Measurements from ENCODE around the gene PCSK1N. TPM values are rescaled to one million over a fixed set of nuclear protein-coding genes. Genes with fewer than 3 reads are reported as not detected.

PCSK1N gene
- total RNA-seq, 1 donor = not detected

DNA sequence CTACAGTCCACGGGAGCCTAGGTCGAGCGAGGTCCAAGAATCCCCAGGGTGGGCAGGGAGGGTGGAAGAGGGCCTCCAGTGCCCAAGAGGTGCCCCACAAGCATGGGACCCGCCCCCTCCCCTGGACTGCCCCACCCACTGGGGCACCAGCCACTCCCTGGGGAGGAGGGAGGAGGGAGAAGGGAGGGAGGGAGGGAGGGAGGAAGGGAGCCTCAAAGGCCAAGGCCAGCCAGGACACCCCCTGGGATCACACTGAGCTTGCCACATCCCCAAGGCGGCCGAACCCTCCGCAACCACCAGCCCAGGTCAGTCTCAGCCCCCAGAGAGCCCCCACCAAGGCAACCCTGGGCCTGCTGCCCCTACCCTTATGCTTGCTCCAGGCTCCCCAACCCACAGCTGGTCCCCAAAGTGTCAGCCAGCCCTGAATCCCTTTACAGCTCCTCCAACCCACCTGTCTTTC, 49.0 kb downstream of the PCSK1N start, which contains the start of gene GATA1:
Gene GATA1, plus strand, starts transcription at position 250 of the 460 bp plus-strand sequence. CDS start 4,520 bp downstream, outside the sequence.
- TF ChIP-seq, protein P1, sequence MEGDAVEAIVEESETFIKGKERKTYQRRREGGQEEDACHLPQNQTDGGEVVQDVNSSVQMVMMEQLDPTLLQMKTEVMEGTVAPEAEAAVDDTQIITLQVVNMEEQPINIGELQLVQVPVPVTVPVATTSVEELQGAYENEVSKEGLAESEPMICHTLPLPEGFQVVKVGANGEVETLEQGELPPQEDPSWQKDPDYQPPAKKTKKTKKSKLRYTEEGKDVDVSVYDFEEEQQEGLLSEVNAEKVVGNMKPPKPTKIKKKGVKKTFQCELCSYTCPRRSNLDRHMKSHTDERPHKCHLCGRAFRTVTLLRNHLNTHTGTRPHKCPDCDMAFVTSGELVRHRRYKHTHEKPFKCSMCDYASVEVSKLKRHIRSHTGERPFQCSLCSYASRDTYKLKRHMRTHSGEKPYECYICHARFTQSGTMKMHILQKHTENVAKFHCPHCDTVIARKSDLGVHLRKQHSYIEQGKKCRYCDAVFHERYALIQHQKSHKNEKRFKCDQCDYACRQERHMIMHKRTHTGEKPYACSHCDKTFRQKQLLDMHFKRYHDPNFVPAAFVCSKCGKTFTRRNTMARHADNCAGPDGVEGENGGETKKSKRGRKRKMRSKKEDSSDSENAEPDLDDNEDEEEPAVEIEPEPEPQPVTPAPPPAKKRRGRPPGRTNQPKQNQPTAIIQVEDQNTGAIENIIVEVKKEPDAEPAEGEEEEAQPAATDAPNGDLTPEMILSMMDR (IDR thresholded peaks at IDR 0.05; ENCODE audit: extremely low read depth, low read depth, low read length) = no peak
- Histone ChIP-seq H3K27ac (ENCODE audit: low read depth, low read length) (no peak within 1 kb of the TSS), H3K4me3 (ENCODE audit: insufficient read depth, low read length) (no peak within 1 kb of the TSS), H3K4me2 (ENCODE audit: insufficient read depth, low read length) (no peak within 1 kb of the TSS), H4K20me1 (ENCODE audit: insufficient read depth, low read length) (no peaks in the 10 kb centered on the region), H3K4me1 (ENCODE audit: insufficient read depth, low read length) (no peaks in the 10 kb centered on the region), H2AFZ (ENCODE audit: low read length) (no peak within 1 kb of the TSS), H3K36me3 (ENCODE audit: insufficient read depth, low read length) (no peaks in the 10 kb centered on the region), H3K79me2 (ENCODE audit: insufficient read depth, low read length) (no peaks in the 10 kb centered on the region), H3K9me3 (ENCODE audit: low read depth, low read length) (no peaks in the 10 kb centered on the region), H3K27me3 (ENCODE audit: insufficient read depth, low read length) (no peaks in the 10 kb centered on the region)
- DNase-seq (ENCODE audit: insufficient read length, low spot score, missing footprints) = no peak

DNA sequence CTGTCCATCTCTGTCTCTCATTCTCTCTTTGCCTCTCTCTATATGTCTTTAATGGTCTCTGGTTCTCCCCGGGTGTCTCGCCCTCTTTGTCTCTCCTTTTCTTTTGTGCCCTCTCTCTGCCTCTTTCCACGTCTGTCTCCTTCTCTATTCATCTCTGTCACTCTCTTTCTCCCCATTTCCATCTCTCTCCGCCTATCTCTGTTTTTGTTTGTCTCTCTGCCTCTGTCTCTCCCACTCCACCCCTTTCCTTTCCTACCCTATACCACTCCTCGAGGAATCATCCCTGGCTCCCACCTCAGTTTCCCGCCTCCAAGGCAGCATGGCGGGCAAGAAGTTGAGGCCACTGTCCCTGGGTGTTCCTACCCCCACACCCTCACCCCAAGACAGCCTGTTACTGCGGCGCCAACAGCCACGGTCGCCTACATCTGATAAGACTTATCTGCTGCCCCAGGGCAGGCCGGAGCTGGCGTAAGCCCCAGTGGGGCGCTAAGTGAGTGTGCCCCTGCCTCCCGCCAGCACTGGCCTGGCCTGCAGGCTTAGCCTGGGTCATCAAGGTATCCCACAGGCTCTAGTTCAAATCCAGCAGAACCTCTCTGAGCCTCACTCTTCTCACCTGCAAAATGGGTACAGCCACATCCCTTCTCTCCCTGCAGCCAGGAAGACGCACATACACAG, 49.7 kb downstream of the PCSK1N start:
- no peak overlapping the region for H3K27ac ChIP-seq (ENCODE audit: low read depth, low read length)

DNA sequence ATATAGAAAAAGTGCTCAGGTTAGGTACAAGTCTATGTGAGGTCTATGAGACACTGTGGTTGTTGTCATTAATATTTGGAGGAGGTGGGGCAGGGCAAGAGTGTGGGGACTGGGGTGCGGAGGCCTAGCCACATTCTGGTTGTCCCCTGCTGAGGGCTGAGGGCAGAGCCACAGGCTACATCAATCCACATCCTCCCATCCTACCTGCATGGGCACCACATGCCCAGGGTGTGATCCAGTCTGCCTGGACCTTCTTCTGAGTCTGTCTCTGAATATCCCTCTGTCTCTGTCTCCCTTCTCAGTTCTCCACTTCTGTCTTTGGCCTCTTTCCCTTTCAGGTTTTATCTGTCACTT, 50.2 kb downstream of the PCSK1N start:
- Histone ChIP-seq H3K27me3 (ENCODE audit: insufficient read depth, low read length) (no peaks in the 10 kb centered on the region), H4K20me1 (ENCODE audit: insufficient read depth, low read length) (no peaks in the 10 kb centered on the region), H3K27ac (ENCODE audit: low read depth, low read length) (no peak overlapping the region), H3K4me1 (ENCODE audit: insufficient read depth, low read length) (no peaks in the 10 kb centered on the region), H2AFZ (ENCODE audit: low read length) (no peak overlapping the region), H3K36me3 (ENCODE audit: insufficient read depth, low read length) (no peaks in the 10 kb centered on the region), H3K79me2 (ENCODE audit: insufficient read depth, low read length) (no peaks in the 10 kb centered on the region), H3K4me3 (ENCODE audit: insufficient read depth, low read length) (no peak overlapping the region), H3K4me2 (ENCODE audit: insufficient read depth, low read length) (no peak overlapping the region), H3K9me3 (ENCODE audit: low read depth, low read length) (no peaks in the 10 kb centered on the region)
- DNase-seq (ENCODE audit: insufficient read length, low spot score, missing footprints) = no peak
- TF ChIP-seq, protein P1 (IDR thresholded peaks at IDR 0.05; ENCODE audit: extremely low read depth, low read depth, low read length) = no peak

More for the DNA sequence above, 49.7 kb downstream of the PCSK1N start:
- H3K36me3 ChIP-seq (ENCODE audit: insufficient read depth, low read length) = no peaks in the 10 kb centered on the region
- no peaks in the 10 kb centered on the region for H4K20me1 ChIP-seq (ENCODE audit: insufficient read depth, low read length)
- no peaks in the 10 kb centered on the region for H3K9me3 ChIP-seq (ENCODE audit: low read depth, low read length)
- H2AFZ ChIP-seq (ENCODE audit: low read length) = no peak overlapping the region
- DNase-seq (ENCODE audit: insufficient read length, low spot score, missing footprints) = no peak
- H3K4me3 ChIP-seq (ENCODE audit: insufficient read depth, low read length) = no peak overlapping the region
- no peak overlapping the region for H3K4me2 ChIP-seq (ENCODE audit: insufficient read depth, low read length)
- H3K27me3 ChIP-seq (ENCODE audit: insufficient read depth, low read length) = no peaks in the 10 kb centered on the region
- H3K4me1 ChIP-seq (ENCODE audit: insufficient read depth, low read length) = no peaks in the 10 kb centered on the region
- no peaks in the 10 kb centered on the region for H3K79me2 ChIP-seq (ENCODE audit: insufficient read depth, low read length)
- TF ChIP-seq, protein P1 (IDR thresholded peaks at IDR 0.05; ENCODE audit: extremely low read depth, low read depth, low read length) = no peak

DNA sequence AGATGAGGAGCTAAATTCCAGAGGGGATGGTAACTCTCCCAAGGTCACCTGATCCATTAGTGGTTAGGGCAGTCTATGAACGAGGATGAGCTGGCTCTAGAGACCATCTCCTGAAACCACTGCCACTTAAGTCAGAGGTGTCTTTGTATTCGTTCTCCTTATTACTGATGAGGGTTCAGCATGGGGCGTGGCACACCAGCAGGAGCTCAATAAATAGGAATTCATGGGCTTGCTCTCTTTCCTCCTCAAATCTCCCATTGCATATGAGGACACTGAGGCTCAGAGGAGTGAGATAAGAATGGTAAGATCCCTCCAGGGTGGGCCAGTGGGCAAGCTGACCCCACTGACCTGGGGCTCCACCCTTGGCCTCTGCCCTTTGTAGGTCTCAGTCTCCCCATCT, 50.7 kb downstream of the PCSK1N start:
- no peaks in the 10 kb centered on the region for H3K4me1 ChIP-seq (ENCODE audit: insufficient read depth, low read length)
- no peaks in the 10 kb centered on the region for H3K27me3 ChIP-seq (ENCODE audit: insufficient read depth, low read length)
- no peak overlapping the region for H3K27ac ChIP-seq (ENCODE audit: low read depth, low read length)
- H3K4me2 ChIP-seq (ENCODE audit: insufficient read depth, low read length) = no peak overlapping the region
- H3K79me2 ChIP-seq (ENCODE audit: insufficient read depth, low read length) = no peaks in the 10 kb centered on the region
- DNase-seq (ENCODE audit: insufficient read length, low spot score, missing footprints) = no peak
- H3K4me3 ChIP-seq (ENCODE audit: insufficient read depth, low read length) = no peak overlapping the region
- H4K20me1 ChIP-seq (ENCODE audit: insufficient read depth, low read length) = no peaks in the 10 kb centered on the region
- TF ChIP-seq, protein P1 (IDR thresholded peaks at IDR 0.05; ENCODE audit: extremely low read depth, low read depth, low read length) = no peak
- no peak overlapping the region for H2AFZ ChIP-seq (ENCODE audit: low read length)
- no peaks in the 10 kb centered on the region for H3K9me3 ChIP-seq (ENCODE audit: low read depth, low read length)
- no peaks in the 10 kb centered on the region for H3K36me3 ChIP-seq (ENCODE audit: insufficient read depth, low read length)
